Central memory CD8-positive, alpha-beta T cell (primary cell): ENCODE data around the gene PTPA.
"Not testable (repeated sequence)": the region's sequence is repeated elsewhere in the genome, so short reads cannot be mapped to it uniquely, and the experiment has no call there.

Experiments used
- ATAC-seq: fragments of 150-1000 bp; cut with Tn5 transposase; replicated peaks from 2 replicates; pipeline ENCODE4 v1.10.0; 2022; ENCODE audit warnings: mild to moderate bottlenecking, moderate FRiP score, moderate number of reproducible peaks; ENCODE audit not compliant: poor library complexity, severe bottlenecking; ENCODE audit errors: extremely low read depth
- DNase-seq, 2 donors: peaks; one replicate each; pipeline ENCODE4 v3.0.0; 2021; ENCODE audit warnings: low spot score in 2 of 2
- H3K27ac Mint-ChIP-seq: one replicate; pipeline ENCODE4 v1.8.0; 2022; ENCODE audit warnings: low read depth, mild to moderate bottlenecking, moderate library complexity, mixed read lengths
- H3K27me3 Mint-ChIP-seq: one replicate; pipeline ENCODE4 v1.8.0; 2022; ENCODE audit warnings: mixed read lengths
- H3K36me3 Mint-ChIP-seq: one replicate; pipeline ENCODE4 v1.8.0; 2022; ENCODE audit warnings: mild to moderate bottlenecking, moderate library complexity, mixed read lengths; ENCODE audit not compliant: insufficient read depth
- H3K4me1 Mint-ChIP-seq: one replicate; pipeline ENCODE4 v1.8.0; 2022; ENCODE audit warnings: mixed read lengths
- H3K4me3 Mint-ChIP-seq: one replicate; pipeline ENCODE4 v1.8.0; 2022; ENCODE audit warnings: mild to moderate bottlenecking, moderate library complexity, mixed read lengths
- H3K9me3 Mint-ChIP-seq: one replicate; pipeline ENCODE4 v1.8.0; 2022; ENCODE audit warnings: mixed read lengths

The PTPA gene

GRCh38 chr9:129184596-129185122 lies 73.4 kb downstream of the PTPA start:
- no peak overlapping the region for H3K27ac Mint-ChIP-seq
- peaks cover 10% of the 10 kb centered on the region for H3K4me1 Mint-ChIP-seq
- no peak overlapping the region for H3K4me3 Mint-ChIP-seq
- ATAC-seq, result no peak
- DNase-seq, result no peak
- H3K36me3 Mint-ChIP-seq, result no peaks in the 10 kb centered on the region
- H3K27me3 Mint-ChIP-seq, result no peaks in the 10 kb centered on the region
- no peaks in the 10 kb centered on the region for H3K9me3 Mint-ChIP-seq

GRCh38 chr9:129185402-129185801 lies 74.2 kb downstream of the PTPA start:
- ATAC-seq (no peak), DNase-seq (no peak)
- H3K4me3 Mint-ChIP-seq, result no peak overlapping the region
- H3K27ac Mint-ChIP-seq, result no peak overlapping the region
- no peaks in the 10 kb centered on the region for H3K36me3 Mint-ChIP-seq
- H3K27me3 Mint-ChIP-seq, result no peaks in the 10 kb centered on the region
- peaks cover 10% of the 10 kb centered on the region for H3K4me1 Mint-ChIP-seq
- no peaks in the 10 kb centered on the region for H3K9me3 Mint-ChIP-seq

DNA sequence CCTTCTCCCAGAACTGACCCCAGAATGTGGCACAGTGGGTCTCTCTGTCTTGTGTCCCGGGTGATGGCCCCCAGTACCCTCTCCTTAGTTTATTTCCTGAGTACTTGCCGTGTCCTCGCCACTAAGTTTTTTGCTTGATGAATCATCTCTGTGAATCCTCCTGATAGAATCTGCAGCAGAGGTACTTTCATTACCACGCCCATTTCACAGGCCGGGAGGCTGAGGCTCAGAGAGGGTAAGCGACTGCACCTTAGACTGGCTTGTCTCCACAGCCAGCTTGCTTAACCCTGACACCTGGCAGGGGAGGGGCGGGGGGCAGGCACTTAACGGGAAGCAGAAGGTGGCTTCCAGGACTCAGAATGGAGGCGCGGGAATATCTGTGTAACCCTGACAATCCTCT lies 74.8 kb downstream of the PTPA start:
- H3K36me3 Mint-ChIP-seq, result no peaks in the 10 kb centered on the region
- no peak overlapping the region for H3K4me3 Mint-ChIP-seq
- H3K27me3 Mint-ChIP-seq, result no peaks in the 10 kb centered on the region
- peaks cover 10% of the 10 kb centered on the region for H3K4me1 Mint-ChIP-seq
- H3K9me3 Mint-ChIP-seq, result no peaks in the 10 kb centered on the region
- no peak overlapping the region for H3K27ac Mint-ChIP-seq
- no peak for DNase-seq
- peak; percentile 60 for ATAC-seq

- DNase-seq (no peak), ATAC-seq (no peak)
- Mint-ChIP-seq H3K4me1 (peaks cover 10% of the 10 kb centered on the region), H3K4me3 (no peak overlapping the region), H3K36me3 (no peaks in the 10 kb centered on the region), H3K27me3 (no peaks in the 10 kb centered on the region), H3K27ac (no peak overlapping the region), H3K9me3 (no peaks in the 10 kb centered on the region)
Observed at GRCh38 chr9:129187042-129187441, 75.8 kb downstream of the PTPA start.

GRCh38 chr9:129189971-129190370 lies 78.8 kb downstream of the PTPA start:
- not testable (repeated sequence) for H3K9me3 Mint-ChIP-seq, H3K36me3 Mint-ChIP-seq, H3K4me3 Mint-ChIP-seq, DNase-seq, ATAC-seq, H3K27ac Mint-ChIP-seq, H3K4me1 Mint-ChIP-seq
- peaks cover 13% of the 10 kb centered on the region for H3K27me3 Mint-ChIP-seq

DNA sequence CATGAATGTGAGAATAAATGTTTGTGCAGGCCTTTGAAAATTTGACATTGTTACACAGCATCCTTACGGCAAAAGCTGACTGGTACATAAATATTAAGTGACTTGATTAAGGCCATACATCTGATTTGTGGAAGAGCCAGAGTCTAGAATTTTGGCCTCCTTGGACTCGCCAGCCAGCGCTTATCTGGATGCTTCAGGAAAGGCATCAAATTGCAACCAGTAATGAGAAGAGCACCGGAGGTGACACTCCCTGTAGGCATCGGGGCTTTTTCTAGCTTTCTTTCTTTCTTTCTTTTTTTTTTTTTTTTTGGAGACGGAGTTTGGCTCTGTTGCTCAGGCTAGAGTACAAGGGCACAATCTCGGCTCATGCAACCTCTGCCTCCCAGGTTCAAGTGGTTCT lies 80.0 kb downstream of the PTPA start:
- no peaks in the 10 kb centered on the region for H3K9me3 Mint-ChIP-seq
- H3K4me1 Mint-ChIP-seq, result no peaks in the 10 kb centered on the region
- H3K36me3 Mint-ChIP-seq, result no peaks in the 10 kb centered on the region
- H3K27ac Mint-ChIP-seq, result no peak overlapping the region
- ATAC-seq (no peak), DNase-seq (no peak)
- peaks cover 22% of the 10 kb centered on the region for H3K27me3 Mint-ChIP-seq
- H3K4me3 Mint-ChIP-seq, result no peak overlapping the region

GRCh38 chr9:129193655-129194054 lies 82.4 kb downstream of the PTPA start:
- Mint-ChIP-seq H3K36me3 (no peaks in the 10 kb centered on the region), H3K9me3 (no peaks in the 10 kb centered on the region), H3K4me1 (no peaks in the 10 kb centered on the region), H3K27me3 (peaks cover 31% of the 10 kb centered on the region), H3K27ac (no peak overlapping the region), H3K4me3 (no peak overlapping the region)
- DNase-seq (no peak), ATAC-seq (no peak)

DNA sequence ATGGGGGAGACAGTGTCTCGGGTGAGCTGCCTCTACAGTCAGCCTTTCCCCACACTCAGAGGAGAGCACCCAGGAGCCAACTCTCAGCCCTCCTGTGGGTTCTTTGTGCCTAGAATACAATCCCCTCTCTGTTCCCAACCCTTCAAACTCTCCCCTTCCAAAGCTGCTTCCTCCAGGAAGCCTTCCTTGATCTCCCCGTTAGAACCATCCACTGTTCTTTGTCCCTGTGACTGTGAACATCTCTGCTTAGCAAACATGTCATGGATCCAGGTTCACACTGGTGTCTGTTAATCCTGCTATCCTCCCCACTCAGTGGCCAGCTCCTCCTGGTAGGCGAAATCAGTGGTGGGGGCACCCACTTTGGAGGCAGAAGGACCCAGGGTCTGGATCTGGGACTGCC lies 83.0 kb downstream of the PTPA start:
- ATAC-seq (no peak), DNase-seq (no peak)
- no peak overlapping the region for H3K27ac Mint-ChIP-seq
- H3K27me3 Mint-ChIP-seq, result peaks cover 31% of the 10 kb centered on the region
- H3K4me3 Mint-ChIP-seq, result no peak overlapping the region
- no peaks in the 10 kb centered on the region for H3K4me1 Mint-ChIP-seq
- no peaks in the 10 kb centered on the region for H3K9me3 Mint-ChIP-seq
- no peaks in the 10 kb centered on the region for H3K36me3 Mint-ChIP-seq

DNA sequence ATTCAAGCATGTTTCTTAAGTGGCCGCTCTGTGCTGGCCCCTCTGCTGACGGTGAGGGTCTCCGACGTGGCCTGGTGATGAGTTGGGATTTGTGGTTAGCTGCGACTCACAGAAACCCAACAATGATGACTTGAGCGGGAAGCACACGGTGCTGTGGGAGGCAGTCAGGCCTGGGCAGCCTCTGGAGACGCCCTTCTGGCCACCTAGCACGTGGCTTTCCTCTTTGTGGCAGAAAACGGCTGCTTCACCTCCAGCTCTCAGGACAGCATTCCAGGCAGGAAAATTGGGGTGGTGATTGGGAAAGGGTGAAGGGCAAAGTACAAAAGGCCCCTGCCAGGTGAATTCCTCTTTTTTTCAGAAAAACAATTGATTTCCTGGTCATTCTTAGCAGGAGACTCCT lies 84.4 kb downstream of the PTPA start:
- no peak overlapping the region for H3K4me3 Mint-ChIP-seq
- no peaks in the 10 kb centered on the region for H3K4me1 Mint-ChIP-seq
- peaks cover 31% of the 10 kb centered on the region for H3K27me3 Mint-ChIP-seq
- no peaks in the 10 kb centered on the region for H3K9me3 Mint-ChIP-seq
- no peaks in the 10 kb centered on the region for H3K36me3 Mint-ChIP-seq
- ATAC-seq, result no peak
- no peak overlapping the region for H3K27ac Mint-ChIP-seq
- no peak for DNase-seq

DNA sequence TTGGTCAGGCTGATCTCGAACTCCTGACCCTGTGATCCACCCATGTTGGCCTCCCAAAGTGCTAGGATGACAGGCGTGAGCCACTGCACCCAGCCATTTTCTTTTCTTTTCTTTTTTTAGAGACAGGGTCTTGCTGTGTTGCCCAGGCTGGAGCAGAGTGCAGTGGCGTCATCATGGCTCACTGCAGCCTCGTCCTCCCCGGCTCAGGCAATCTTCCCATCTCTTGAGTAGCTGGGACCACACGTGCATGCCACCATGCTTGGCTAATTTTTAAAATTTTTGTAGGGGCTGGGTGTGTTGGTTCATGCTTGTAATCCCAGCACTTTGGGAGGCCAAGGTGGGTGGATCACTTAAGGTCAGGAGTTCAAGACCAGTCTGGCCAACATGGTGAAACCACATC lies 85.8 kb downstream of the PTPA start:
- not testable (repeated sequence) for DNase-seq, ATAC-seq, H3K4me1 Mint-ChIP-seq, H3K9me3 Mint-ChIP-seq, H3K27ac Mint-ChIP-seq, H3K4me3 Mint-ChIP-seq, H3K36me3 Mint-ChIP-seq
- H3K27me3 Mint-ChIP-seq, result peaks cover 31% of the 10 kb centered on the region

DNA sequence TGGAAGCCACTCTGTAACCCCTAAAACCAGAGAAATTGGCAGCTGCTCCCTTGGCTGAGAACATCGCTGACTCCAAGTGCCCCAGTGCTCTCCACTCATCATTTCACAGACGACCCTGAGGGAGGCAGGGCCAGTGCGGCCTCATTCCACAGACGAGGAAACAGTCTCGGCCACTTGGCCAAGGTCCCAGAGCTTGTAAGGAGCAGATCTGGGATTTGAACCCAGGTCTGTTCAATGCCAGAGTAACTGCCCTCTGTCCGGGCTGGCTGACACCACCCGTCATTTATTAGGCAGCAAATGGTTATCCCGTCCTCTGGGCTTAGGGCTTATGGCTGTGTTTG lies 86.7 kb downstream of the PTPA start:
- no peak overlapping the region for H3K27ac Mint-ChIP-seq
- no peaks in the 10 kb centered on the region for H3K9me3 Mint-ChIP-seq
- no peaks in the 10 kb centered on the region for H3K36me3 Mint-ChIP-seq
- DNase-seq (no peak), ATAC-seq (no peak)
- no peaks in the 10 kb centered on the region for H3K4me1 Mint-ChIP-seq
- H3K4me3 Mint-ChIP-seq, result no peak overlapping the region
- peaks cover 31% of the 10 kb centered on the region for H3K27me3 Mint-ChIP-seq
